WTC11 (cell line): ENCODE results near the gene LAMC3. TPM values are rescaled to one million over a fixed set of nuclear protein-coding genes. Genes with fewer than 3 reads are reported as not detected.
A peak's percentile ranks its signal among the peaks of the same experiment; 100 is the strongest.

Experiments
- ATAC-seq: fragments of 200-7000 bp; cut with Tn5 transposase; 2 replicates; pipeline ENCODE4 v1.10.0; 2021; ENCODE audit warnings: mild to moderate bottlenecking, moderate library complexity
- CTCF ChIA-PET: fragments of 300-600 bp; sonication (Branson Sonifier 250); formaldehyde crosslinking; loops from one replicate; lab custom pipeline; 2021; ENCODE audit warnings: antibody characterized with exemption; lab: Charles Lee
- POLR2A ChIA-PET: fragments of 350-600 bp; sonication (Branson Sonifier 250); formaldehyde crosslinking; loops from one replicate; lab custom pipeline; 2021; ENCODE audit warnings: antibody characterized with exemption; lab: Charles Lee
- DNase-seq: peaks from one replicate; pipeline ENCODE4 v3.0.0; 2021; ENCODE audit warnings: low spot score
- H3K27ac Mint-ChIP-seq: 2 replicates; pipeline ENCODE4 v1.8.0; 2021; ENCODE audit warnings: mixed read lengths
- H3K27me3 Mint-ChIP-seq: 2 replicates; pipeline ENCODE4 v1.8.0; 2021; ENCODE audit warnings: low read depth, mild to moderate bottlenecking, moderate library complexity, mixed read lengths
- H3K36me3 Mint-ChIP-seq: 2 replicates; pipeline ENCODE4 v1.8.0; 2021; ENCODE audit warnings: mixed read lengths
- H3K4me1 Mint-ChIP-seq: 2 replicates; pipeline ENCODE4 v1.8.0; 2022; ENCODE audit warnings: mixed read lengths
- H3K4me3 Mint-ChIP-seq: 2 replicates; pipeline ENCODE4 v1.8.0; 2021; ENCODE audit warnings: mild to moderate bottlenecking, moderate library complexity, mixed read lengths
- H3K9me3 Mint-ChIP-seq: 2 replicates; pipeline ENCODE4 v1.8.0; 2021; ENCODE audit warnings: mixed read lengths
- ATF1 ChIP-seq: sonication (generic); formaldehyde crosslinking; IDR thresholded peaks from 2 replicates; pipeline ENCODE4 v1.8.1; 2023; ENCODE audit warnings: mild to moderate bottlenecking, moderate library complexity, missing genetic modification reagents
- GTF2I ChIP-seq: fragments of 250-450 bp; sonication (Bioruptor Pico); conservative IDR thresholded peaks from 2 replicates; pipeline ENCODE4 v1.4.0; 2021; ENCODE audit warnings: mild to moderate bottlenecking
- NFYB ChIP-seq: sonication (generic); formaldehyde crosslinking; conservative IDR thresholded peaks from 2 replicates; pipeline ENCODE4 v1.8.0; 2022; ENCODE audit warnings: low read depth, missing genetic modification reagents
- TCF7 ChIP-seq: sonication (generic); formaldehyde crosslinking; IDR thresholded peaks from 2 replicates; pipeline ENCODE4 v1.8.0; 2022; ENCODE audit warnings: mild to moderate bottlenecking, low read depth, missing genetic modification reagents, moderate library complexity
- TEAD4 ChIP-seq: sonication (generic); formaldehyde crosslinking; IDR thresholded peaks from 2 replicates; pipeline ENCODE4 v1.8.0; 2022; ENCODE audit warnings: mild to moderate bottlenecking, missing genetic modification reagents
- TP53 ChIP-seq: sonication (generic); formaldehyde crosslinking; IDR thresholded peaks from 2 replicates; pipeline ENCODE4 v1.8.1; 2023; ENCODE audit warnings: mild to moderate bottlenecking, missing genetic modification reagents
- ZNF232 ChIP-seq: sonication (generic); formaldehyde crosslinking; IDR thresholded peaks from 2 replicates; pipeline ENCODE4 v1.8.0; 2022; ENCODE audit warnings: mild to moderate bottlenecking, missing genetic modification reagents
- total RNA-seq: library from RNA; stranded (reverse); gene quantifications from 3 replicates; pipeline ENCODE4 v1.2.3, GENCODE V29; 2021
- TF ChIP-seq, protein P1 (sequence below): fragments of 250-450 bp; sonication (Bioruptor Pico); IDR thresholded peaks from 2 replicates; pipeline ENCODE4 v1.9.0; 2021; ENCODE audit warnings: moderate library complexity, mild to moderate bottlenecking, inconsistent platforms, borderline replicate concordance
- TF ChIP-seq, protein P2 (sequence below): fragments of 250-450 bp; sonication (Bioruptor Pico); IDR thresholded peaks from 2 replicates; pipeline ENCODE4 v2.1.2; 2022; ENCODE audit warnings: mild to moderate bottlenecking, moderate library complexity
- TF ChIP-seq, protein P3 (sequence below): sonication (generic); formaldehyde crosslinking; IDR thresholded peaks from 2 replicates; pipeline ENCODE4 v1.8.0; 2023; ENCODE audit warnings: missing genetic modification reagents, mild to moderate bottlenecking, borderline replicate concordance
- TF ChIP-seq, protein P4 (sequence below): fragments of 250-450 bp; sonication (Bioruptor Pico); IDR thresholded peaks from 2 replicates; pipeline ENCODE4 v1.9.0; 2021; ENCODE audit warnings: mild to moderate bottlenecking
- TF ChIP-seq, protein P5 (sequence below): sonication (generic); formaldehyde crosslinking; IDR thresholded peaks from 2 replicates; pipeline ENCODE4 v1.8.0; 2022; ENCODE audit warnings: mild to moderate bottlenecking, missing genetic modification reagents
- TF ChIP-seq, protein P6 (sequence below): sonication (generic); formaldehyde crosslinking; IDR thresholded peaks from 2 replicates; pipeline ENCODE4 v1.8.1; 2023; ENCODE audit warnings: mild to moderate bottlenecking, missing genetic modification reagents

The LAMC3 gene
- total RNA-seq, 1 experiment from 2014 or later, result 50.9 TPM

GRCh38 chr9:130984521-130984920, 24.5 kb upstream of the LAMC3 start (continued):
- TF ChIP-seq NFYB (CRISPR knock-in tag) (no peak), TCF7 (no peak)
- TF ChIP-seq, all 79 proteins: peak for 0

- Mint-ChIP-seq H3K4me3 (no peak overlapping the region), H3K36me3 (no peaks in the 10 kb centered on the region), H3K27me3 (no peaks in the 10 kb centered on the region), H3K27ac (no peak overlapping the region), H3K9me3 (peaks cover 7% of the 10 kb centered on the region), H3K4me1 (peaks cover 7% of the 10 kb centered on the region; the same call in 1 of the 2 replicates)
- POLR2A ChIA-PET, result no interaction called here
- DNase-seq (no peak), ATAC-seq (no peak)
- TF ChIP-seq GTF2I (CRISPR knock-in tag) (0 out of 2 replicates have a peak, but pooled peaks have one; percentile 52), TP53 (no peak), ATF1 (CRISPR knock-in tag) (no peak), ZNF232 (CRISPR knock-in tag) (no peak)
- TF ChIP-seq, protein P1, sequence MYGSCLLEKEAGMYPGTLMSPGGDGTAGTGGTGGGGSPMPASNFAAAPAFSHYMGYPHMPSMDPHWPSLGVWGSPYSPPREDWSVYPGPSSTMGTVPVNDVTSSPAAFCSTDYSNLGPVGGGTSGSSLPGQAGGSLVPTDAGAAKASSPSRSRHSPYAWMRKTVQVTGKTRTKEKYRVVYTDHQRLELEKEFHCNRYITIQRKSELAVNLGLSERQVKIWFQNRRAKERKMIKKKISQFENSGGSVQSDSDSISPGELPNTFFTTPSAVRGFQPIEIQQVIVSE (CRISPR knock-in tag), result no peak
- TF ChIP-seq, protein P2, sequence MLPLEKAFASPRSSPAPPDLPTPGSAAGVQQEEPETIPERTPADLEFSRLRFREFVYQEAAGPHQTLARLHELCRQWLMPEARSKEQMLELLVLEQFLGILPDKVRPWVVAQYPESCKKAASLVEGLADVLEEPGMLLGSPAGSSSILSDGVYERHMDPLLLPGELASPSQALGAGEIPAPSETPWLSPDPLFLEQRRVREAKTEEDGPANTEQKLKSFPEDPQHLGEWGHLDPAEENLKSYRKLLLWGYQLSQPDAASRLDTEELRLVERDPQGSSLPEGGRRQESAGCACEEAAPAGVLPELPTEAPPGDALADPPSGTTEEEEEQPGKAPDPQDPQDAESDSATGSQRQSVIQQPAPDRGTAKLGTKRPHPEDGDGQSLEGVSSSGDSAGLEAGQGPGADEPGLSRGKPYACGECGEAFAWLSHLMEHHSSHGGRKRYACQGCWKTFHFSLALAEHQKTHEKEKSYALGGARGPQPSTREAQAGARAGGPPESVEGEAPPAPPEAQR (CRISPR knock-in tag), result no peak
- TF ChIP-seq, protein P3, sequence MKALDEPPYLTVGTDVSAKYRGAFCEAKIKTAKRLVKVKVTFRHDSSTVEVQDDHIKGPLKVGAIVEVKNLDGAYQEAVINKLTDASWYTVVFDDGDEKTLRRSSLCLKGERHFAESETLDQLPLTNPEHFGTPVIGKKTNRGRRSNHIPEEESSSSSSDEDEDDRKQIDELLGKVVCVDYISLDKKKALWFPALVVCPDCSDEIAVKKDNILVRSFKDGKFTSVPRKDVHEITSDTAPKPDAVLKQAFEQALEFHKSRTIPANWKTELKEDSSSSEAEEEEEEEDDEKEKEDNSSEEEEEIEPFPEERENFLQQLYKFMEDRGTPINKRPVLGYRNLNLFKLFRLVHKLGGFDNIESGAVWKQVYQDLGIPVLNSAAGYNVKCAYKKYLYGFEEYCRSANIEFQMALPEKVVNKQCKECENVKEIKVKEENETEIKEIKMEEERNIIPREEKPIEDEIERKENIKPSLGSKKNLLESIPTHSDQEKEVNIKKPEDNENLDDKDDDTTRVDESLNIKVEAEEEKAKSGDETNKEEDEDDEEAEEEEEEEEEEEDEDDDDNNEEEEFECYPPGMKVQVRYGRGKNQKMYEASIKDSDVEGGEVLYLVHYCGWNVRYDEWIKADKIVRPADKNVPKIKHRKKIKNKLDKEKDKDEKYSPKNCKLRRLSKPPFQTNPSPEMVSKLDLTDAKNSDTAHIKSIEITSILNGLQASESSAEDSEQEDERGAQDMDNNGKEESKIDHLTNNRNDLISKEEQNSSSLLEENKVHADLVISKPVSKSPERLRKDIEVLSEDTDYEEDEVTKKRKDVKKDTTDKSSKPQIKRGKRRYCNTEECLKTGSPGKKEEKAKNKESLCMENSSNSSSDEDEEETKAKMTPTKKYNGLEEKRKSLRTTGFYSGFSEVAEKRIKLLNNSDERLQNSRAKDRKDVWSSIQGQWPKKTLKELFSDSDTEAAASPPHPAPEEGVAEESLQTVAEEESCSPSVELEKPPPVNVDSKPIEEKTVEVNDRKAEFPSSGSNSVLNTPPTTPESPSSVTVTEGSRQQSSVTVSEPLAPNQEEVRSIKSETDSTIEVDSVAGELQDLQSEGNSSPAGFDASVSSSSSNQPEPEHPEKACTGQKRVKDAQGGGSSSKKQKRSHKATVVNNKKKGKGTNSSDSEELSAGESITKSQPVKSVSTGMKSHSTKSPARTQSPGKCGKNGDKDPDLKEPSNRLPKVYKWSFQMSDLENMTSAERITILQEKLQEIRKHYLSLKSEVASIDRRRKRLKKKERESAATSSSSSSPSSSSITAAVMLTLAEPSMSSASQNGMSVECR, result no peak
- CTCF ChIA-PET, result interaction anchor here (1.1 to 3.2 kb wide), 3 partner anchors 12 to 93 kb away, joined by 3 to 20 read pairs (median 3); no protein-coding TSS in a partner anchor
Observed at GRCh38 chr9:130985029-130985428, 23.9 kb upstream of the LAMC3 start.

- H3K9me3 Mint-ChIP-seq, result peaks cover 7% of the 10 kb centered on the region
- POLR2A ChIA-PET, result interaction anchor here (0.5 kb wide), 1 partner anchor 32 kb away, joined by 5 read pairs; no protein-coding TSS in a partner anchor
- peaks cover 12% of the 10 kb centered on the region for H3K4me1 Mint-ChIP-seq
- no peak overlapping the region for H3K27ac Mint-ChIP-seq
- CTCF ChIA-PET, result interaction anchor here (1.1 to 2.6 kb wide), 3 partner anchors 13 to 94 kb away, joined by 3 to 16 read pairs (median 3); no protein-coding TSS in a partner anchor
- TF ChIP-seq, protein P4, sequence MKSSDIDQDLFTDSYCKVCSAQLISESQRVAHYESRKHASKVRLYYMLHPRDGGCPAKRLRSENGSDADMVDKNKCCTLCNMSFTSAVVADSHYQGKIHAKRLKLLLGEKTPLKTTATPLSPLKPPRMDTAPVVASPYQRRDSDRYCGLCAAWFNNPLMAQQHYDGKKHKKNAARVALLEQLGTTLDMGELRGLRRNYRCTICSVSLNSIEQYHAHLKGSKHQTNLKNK, result no peak
- TF ChIP-seq TEAD4 (CRISPR knock-in tag), result no peak
- TF ChIP-seq, protein P5, sequence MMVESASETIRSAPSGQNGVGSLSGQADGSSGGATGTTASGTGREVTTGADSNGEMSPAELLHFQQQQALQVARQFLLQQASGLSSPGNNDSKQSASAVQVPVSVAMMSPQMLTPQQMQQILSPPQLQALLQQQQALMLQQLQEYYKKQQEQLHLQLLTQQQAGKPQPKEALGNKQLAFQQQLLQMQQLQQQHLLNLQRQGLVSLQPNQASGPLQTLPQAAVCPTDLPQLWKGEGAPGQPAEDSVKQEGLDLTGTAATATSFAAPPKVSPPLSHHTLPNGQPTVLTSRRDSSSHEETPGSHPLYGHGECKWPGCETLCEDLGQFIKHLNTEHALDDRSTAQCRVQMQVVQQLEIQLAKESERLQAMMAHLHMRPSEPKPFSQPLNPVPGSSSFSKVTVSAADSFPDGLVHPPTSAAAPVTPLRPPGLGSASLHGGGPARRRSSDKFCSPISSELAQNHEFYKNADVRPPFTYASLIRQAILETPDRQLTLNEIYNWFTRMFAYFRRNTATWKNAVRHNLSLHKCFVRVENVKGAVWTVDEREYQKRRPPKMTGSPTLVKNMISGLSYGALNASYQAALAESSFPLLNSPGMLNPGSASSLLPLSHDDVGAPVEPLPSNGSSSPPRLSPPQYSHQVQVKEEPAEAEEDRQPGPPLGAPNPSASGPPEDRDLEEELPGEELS (CRISPR knock-in tag), result no peak
- TF ChIP-seq GTF2I (CRISPR knock-in tag), result no peak
- TF ChIP-seq, protein P6, sequence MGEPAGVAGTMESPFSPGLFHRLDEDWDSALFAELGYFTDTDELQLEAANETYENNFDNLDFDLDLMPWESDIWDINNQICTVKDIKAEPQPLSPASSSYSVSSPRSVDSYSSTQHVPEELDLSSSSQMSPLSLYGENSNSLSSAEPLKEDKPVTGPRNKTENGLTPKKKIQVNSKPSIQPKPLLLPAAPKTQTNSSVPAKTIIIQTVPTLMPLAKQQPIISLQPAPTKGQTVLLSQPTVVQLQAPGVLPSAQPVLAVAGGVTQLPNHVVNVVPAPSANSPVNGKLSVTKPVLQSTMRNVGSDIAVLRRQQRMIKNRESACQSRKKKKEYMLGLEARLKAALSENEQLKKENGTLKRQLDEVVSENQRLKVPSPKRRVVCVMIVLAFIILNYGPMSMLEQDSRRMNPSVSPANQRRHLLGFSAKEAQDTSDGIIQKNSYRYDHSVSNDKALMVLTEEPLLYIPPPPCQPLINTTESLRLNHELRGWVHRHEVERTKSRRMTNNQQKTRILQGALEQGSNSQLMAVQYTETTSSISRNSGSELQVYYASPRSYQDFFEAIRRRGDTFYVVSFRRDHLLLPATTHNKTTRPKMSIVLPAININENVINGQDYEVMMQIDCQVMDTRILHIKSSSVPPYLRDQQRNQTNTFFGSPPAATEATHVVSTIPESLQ, result no peak
- H3K4me3 Mint-ChIP-seq, result no peak overlapping the region
- DNase-seq (no peak), ATAC-seq (no peak)
- H3K27me3 Mint-ChIP-seq, result no peaks in the 10 kb centered on the region
- no peaks in the 10 kb centered on the region for H3K36me3 Mint-ChIP-seq
Observed at GRCh38 chr9:130985606-130986162, 23.3 kb upstream of the LAMC3 start.
